ENCODE measurements around the gene SNAPC2.

SNAPC2 gene

GRCh38 chr19:7888826-7889217, 31.3 kb upstream of the SNAPC2 start:
- no peak for DNase-seq (ENCODE audit: low spot score)

GRCh38 chr19:7893362-7894101, 26.6 kb upstream of the SNAPC2 start:
- peak; percentile 31 for DNase-seq (ENCODE audit: low spot score)

GRCh38 chr19:7894612-7895309, 25.4 kb upstream of the SNAPC2 start:
- DNase-seq (ENCODE audit: low spot score) = no peak

GRCh38 chr19:7895565-7895964, 24.6 kb upstream of the SNAPC2 start:
- DNase-seq (ENCODE audit: low spot score) = no peak

- no peak for DNase-seq (ENCODE audit: low spot score)
Observed at GRCh38 chr19:7897292-7897691, 22.8 kb upstream of the SNAPC2 start.

GRCh38 chr19:7898967-7899366, 21.2 kb upstream of the SNAPC2 start:
- DNase-seq (ENCODE audit: low spot score) = no peak

GRCh38 chr19:7899751-7900378, 20.3 kb upstream of the SNAPC2 start:
- DNase-seq (ENCODE audit: low spot score) = no peak

- DNase-seq (ENCODE audit: low spot score) = no peak
Observed at GRCh38 chr19:7900401-7900870, 19.7 kb upstream of the SNAPC2 start.

GRCh38 chr19:7900931-7901330, 19.2 kb upstream of the SNAPC2 start:
- DNase-seq (ENCODE audit: low spot score) = no peak

- no peak for DNase-seq (ENCODE audit: low spot score)
Observed at GRCh38 chr19:7901337-7901736, 18.8 kb upstream of the SNAPC2 start.

GRCh38 chr19:7902796-7903243, 17.3 kb upstream of the SNAPC2 start:
- no peak for DNase-seq (ENCODE audit: low spot score)

- peak; percentile 100 for DNase-seq (ENCODE audit: low spot score)
Observed at GRCh38 chr19:7903244-7904073, 16.7 kb upstream of the SNAPC2 start, which contains the start of gene MAP2K7. MAP2K7 (plus strand) TSS chr19:7903877; CDS start chr19:7903945, 68 bp downstream.

- DNase-seq (ENCODE audit: low spot score) = peak; percentile 79
Observed at GRCh38 chr19:7904074-7905020, 15.8 kb upstream of the SNAPC2 start.

- no peak for DNase-seq (ENCODE audit: low spot score)
Observed at GRCh38 chr19:7905268-7905667, 14.9 kb upstream of the SNAPC2 start.

GRCh38 chr19:7905859-7906258, 14.3 kb upstream of the SNAPC2 start:
- no peak for DNase-seq (ENCODE audit: low spot score)

GRCh38 chr19:7907122-7907521, 13.0 kb upstream of the SNAPC2 start:
- no peak for DNase-seq (ENCODE audit: low spot score)

GRCh38 chr19:7907544-7907943, 12.6 kb upstream of the SNAPC2 start:
- no peak for DNase-seq (ENCODE audit: low spot score)

GRCh38 chr19:7908078-7908699, 11.9 kb upstream of the SNAPC2 start:
- no peak for DNase-seq (ENCODE audit: low spot score)

GRCh38 chr19:7908742-7909461, 11.2 kb upstream of the SNAPC2 start:
- no peak for DNase-seq (ENCODE audit: low spot score)
